ENCODE data around the gene NLRP1.

NLRP1 gene

DNA sequence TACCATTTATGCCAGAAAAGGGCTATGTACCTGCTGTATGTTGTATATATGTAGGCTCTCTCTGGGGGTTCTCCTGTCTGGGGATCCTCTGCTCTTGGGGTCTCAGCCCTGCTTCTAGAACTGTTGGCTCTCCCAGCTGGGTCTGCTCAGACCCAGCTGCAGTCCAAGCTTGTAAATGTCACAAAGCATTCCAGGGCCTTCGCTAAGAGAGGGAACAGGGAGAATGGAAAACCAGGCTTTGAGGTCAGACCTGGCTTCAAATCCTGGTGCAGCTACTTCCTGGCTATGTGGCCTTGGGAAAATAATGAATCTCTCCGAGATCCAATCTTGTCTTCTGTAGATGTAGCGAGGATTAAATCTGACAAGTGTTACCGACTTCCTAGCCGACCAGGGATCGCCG, 44.0 kb downstream of the NLRP1 start:
- Histone ChIP-seq H3K4me2 (ENCODE audit: low read length) (no peak overlapping the region), H3K4me1 (ENCODE audit: low read length) (no peaks in the 10 kb centered on the region), H3K27me3 (ENCODE audit: low read depth, low read length) (no peaks in the 10 kb centered on the region), H4K20me1 (ENCODE audit: insufficient read depth, low read length) (no peaks in the 10 kb centered on the region), H3K27ac (ENCODE audit: low read length) (no peak overlapping the region), H3K79me2 (ENCODE audit: low read length) (no peaks in the 10 kb centered on the region), H3K9me3 (ENCODE audit: insufficient read depth, low read length) (no peaks in the 10 kb centered on the region), H2AFZ (ENCODE audit: low read depth, low read length) (no peak overlapping the region), H3K36me3 (replicated peaks; ENCODE audit: low read depth, low read length) (no peaks in the 10 kb centered on the region), H3K9ac (ENCODE audit: low read length) (no peak overlapping the region), H3K4me3 (ENCODE audit: low read length) (no peak overlapping the region)
- TF ChIP-seq, protein P1, sequence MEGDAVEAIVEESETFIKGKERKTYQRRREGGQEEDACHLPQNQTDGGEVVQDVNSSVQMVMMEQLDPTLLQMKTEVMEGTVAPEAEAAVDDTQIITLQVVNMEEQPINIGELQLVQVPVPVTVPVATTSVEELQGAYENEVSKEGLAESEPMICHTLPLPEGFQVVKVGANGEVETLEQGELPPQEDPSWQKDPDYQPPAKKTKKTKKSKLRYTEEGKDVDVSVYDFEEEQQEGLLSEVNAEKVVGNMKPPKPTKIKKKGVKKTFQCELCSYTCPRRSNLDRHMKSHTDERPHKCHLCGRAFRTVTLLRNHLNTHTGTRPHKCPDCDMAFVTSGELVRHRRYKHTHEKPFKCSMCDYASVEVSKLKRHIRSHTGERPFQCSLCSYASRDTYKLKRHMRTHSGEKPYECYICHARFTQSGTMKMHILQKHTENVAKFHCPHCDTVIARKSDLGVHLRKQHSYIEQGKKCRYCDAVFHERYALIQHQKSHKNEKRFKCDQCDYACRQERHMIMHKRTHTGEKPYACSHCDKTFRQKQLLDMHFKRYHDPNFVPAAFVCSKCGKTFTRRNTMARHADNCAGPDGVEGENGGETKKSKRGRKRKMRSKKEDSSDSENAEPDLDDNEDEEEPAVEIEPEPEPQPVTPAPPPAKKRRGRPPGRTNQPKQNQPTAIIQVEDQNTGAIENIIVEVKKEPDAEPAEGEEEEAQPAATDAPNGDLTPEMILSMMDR (IDR thresholded peaks at IDR 0.05; ENCODE audit: low read depth, low read length) = no peak
- no peak for TF ChIP-seq EZH2phosphoT487 (IDR thresholded peaks at IDR 0.05; ENCODE audit: low read depth)

DNA sequence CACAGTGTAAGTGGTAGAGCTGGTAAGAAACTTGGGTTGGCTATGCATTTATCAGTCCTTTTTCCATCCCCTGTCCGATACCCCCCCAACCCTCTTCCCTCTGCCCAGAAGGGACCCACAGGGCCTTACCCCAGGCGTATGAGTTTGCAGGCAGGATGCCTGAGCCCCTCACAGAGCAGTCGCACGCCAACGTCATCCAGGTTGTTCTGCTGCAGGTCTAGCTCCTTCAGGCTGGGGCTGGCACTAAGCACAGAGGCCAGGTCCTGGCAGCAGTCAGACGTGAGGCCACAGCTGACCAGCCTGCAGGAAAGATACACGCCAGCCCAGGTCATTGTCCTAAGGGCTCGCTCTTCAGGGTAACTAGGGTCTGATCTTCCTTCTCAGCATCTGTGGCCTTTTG, 45.0 kb downstream of the NLRP1 start:
- Histone ChIP-seq H2AFZ (ENCODE audit: low read depth, low read length) (no peak overlapping the region), H3K4me2 (ENCODE audit: low read length) (no peak overlapping the region), H3K4me3 (ENCODE audit: low read length) (no peak overlapping the region), H3K79me2 (ENCODE audit: low read length) (no peaks in the 10 kb centered on the region), H3K4me1 (ENCODE audit: low read length) (no peaks in the 10 kb centered on the region), H3K27me3 (ENCODE audit: low read depth, low read length) (no peaks in the 10 kb centered on the region), H3K36me3 (replicated peaks; ENCODE audit: low read depth, low read length) (no peaks in the 10 kb centered on the region), H3K27ac (ENCODE audit: low read length) (no peak overlapping the region), H3K9me3 (ENCODE audit: insufficient read depth, low read length) (no peaks in the 10 kb centered on the region), H4K20me1 (ENCODE audit: insufficient read depth, low read length) (no peaks in the 10 kb centered on the region), H3K9ac (ENCODE audit: low read length) (no peak overlapping the region)
- no peak for TF ChIP-seq EZH2phosphoT487 (IDR thresholded peaks at IDR 0.05; ENCODE audit: low read depth)
- TF ChIP-seq, protein P1 (IDR thresholded peaks at IDR 0.05; ENCODE audit: low read depth, low read length) = no peak

DNA sequence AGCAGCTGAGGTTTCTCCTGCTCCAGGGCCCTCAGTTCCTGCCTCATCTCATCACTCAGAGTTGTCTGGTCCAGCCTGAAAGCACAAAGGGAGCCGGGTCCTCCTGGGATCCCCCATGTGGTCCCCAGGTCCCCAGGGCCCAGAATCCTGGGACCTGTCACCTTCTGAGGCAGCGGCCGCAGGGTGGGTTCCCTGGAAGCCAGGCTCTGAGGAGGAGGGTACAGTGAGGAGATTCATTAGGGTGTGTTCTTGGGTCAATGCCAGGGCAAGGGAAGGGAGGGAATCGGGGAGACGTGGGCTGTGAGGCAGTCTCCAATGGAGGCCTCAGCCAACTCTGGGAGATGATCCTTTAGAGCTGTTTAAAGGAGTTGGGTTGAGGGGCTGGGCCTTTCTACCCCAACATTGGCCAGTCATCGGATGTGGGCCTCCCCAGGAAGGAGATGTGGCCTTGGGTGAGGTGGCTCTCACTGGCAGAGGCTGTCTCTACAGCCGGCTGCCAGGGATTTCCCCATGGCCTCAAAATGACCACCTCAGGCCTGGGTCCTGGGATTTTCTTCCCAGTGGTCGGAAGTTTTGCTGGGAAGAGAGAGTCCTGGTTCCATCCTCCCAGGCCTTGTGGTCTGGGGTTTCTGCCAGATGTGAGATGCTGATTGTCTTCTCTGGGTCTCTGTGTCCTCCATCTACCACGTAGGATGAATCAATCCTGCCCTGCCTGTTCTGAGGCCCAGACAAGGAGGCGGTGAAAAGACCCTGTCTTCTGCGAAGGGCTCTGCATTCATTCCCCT, 47.3 kb downstream of the NLRP1 start:
- no peak for TF ChIP-seq EZH2phosphoT487 (IDR thresholded peaks at IDR 0.05; ENCODE audit: low read depth)
- TF ChIP-seq, protein P1 (IDR thresholded peaks at IDR 0.05; ENCODE audit: low read depth, low read length) = no peak
- Histone ChIP-seq H3K4me1 (ENCODE audit: low read length) (no peaks in the 10 kb centered on the region), H3K27ac (ENCODE audit: low read length) (no peak overlapping the region), H4K20me1 (ENCODE audit: insufficient read depth, low read length) (no peaks in the 10 kb centered on the region), H2AFZ (ENCODE audit: low read depth, low read length) (no peak overlapping the region), H3K36me3 (replicated peaks; ENCODE audit: low read depth, low read length) (no peaks in the 10 kb centered on the region), H3K27me3 (ENCODE audit: low read depth, low read length) (no peaks in the 10 kb centered on the region), H3K79me2 (ENCODE audit: low read length) (no peaks in the 10 kb centered on the region), H3K4me2 (ENCODE audit: low read length) (no peak overlapping the region), H3K4me3 (ENCODE audit: low read length) (no peak overlapping the region), H3K9me3 (ENCODE audit: insufficient read depth, low read length) (no peaks in the 10 kb centered on the region), H3K9ac (ENCODE audit: low read length) (no peak overlapping the region)

DNA sequence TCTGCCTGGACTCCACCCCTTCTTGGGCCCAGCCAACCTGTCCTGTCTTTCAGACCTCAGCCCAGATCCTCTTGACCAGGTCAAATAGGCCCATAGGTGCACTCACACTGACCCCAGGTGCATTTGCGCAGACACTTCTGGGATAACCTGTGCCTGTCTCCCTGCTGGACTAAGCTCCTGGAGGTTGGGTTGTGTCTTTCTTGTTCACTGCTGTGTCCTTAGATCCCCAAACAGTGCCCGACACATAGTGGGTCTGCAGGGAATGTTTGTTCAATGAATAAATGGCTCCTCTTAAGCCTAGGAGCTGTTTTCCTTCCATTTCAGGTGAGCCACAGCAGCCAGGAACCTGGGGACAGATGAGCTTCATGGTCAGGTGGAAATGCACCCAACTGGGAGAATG, 48.9 kb downstream of the NLRP1 start:
- H4K20me1 ChIP-seq (ENCODE audit: insufficient read depth, low read length) = no peaks in the 10 kb centered on the region
- TF ChIP-seq, protein P1 (IDR thresholded peaks at IDR 0.05; ENCODE audit: low read depth, low read length) = no peak
- TF ChIP-seq EZH2phosphoT487 (IDR thresholded peaks at IDR 0.05; ENCODE audit: low read depth) = no peak

More for the DNA sequence above, 48.9 kb downstream of the NLRP1 start:
- Histone ChIP-seq H3K27me3 (ENCODE audit: low read depth, low read length) (no peaks in the 10 kb centered on the region), H2AFZ (ENCODE audit: low read depth, low read length) (no peak overlapping the region), H3K4me2 (ENCODE audit: low read length) (no peak overlapping the region), H3K36me3 (replicated peaks; ENCODE audit: low read depth, low read length) (no peaks in the 10 kb centered on the region), H3K4me1 (ENCODE audit: low read length) (no peaks in the 10 kb centered on the region), H3K9me3 (ENCODE audit: insufficient read depth, low read length) (no peaks in the 10 kb centered on the region), H3K9ac (ENCODE audit: low read length) (no peak overlapping the region), H3K27ac (ENCODE audit: low read length) (no peak overlapping the region), H3K79me2 (ENCODE audit: low read length) (no peaks in the 10 kb centered on the region), H3K4me3 (ENCODE audit: low read length) (no peak overlapping the region)

Data from OCI-LY3 (cell line).